ENCODE data around the gene PTPRN2.

PTPRN2 gene

GRCh38 chr7:157884461-157885062 lies 703.1 kb downstream of the PTPRN2 start:
- no peak for DNase-seq

- DNase-seq, result peak; percentile 13
Measured at GRCh38 chr7:157881048-157881771, 706.4 kb downstream of the PTPRN2 start.

GRCh38 chr7:157879391-157879790 lies 708.2 kb downstream of the PTPRN2 start:
- DNase-seq, result no peak

- DNase-seq, result no peak
Measured at GRCh38 chr7:157877298-157878090, 710.1 kb downstream of the PTPRN2 start.

GRCh38 chr7:157876469-157877285 lies 710.9 kb downstream of the PTPRN2 start:
- DNase-seq, result no peak

GRCh38 chr7:157875230-157876179 lies 712.1 kb downstream of the PTPRN2 start:
- peak; percentile 50 for DNase-seq

- DNase-seq, result peak; percentile 30
Measured at GRCh38 chr7:157874870-157875229, 712.8 kb downstream of the PTPRN2 start.

- no peak for DNase-seq
Measured at GRCh38 chr7:157874208-157874816, 713.3 kb downstream of the PTPRN2 start.

- no peak for DNase-seq
Measured at GRCh38 chr7:157873664-157874063, 714.0 kb downstream of the PTPRN2 start.

GRCh38 chr7:157873181-157873580 lies 714.4 kb downstream of the PTPRN2 start:
- DNase-seq, result no peak

- DNase-seq, result no peak
Measured at GRCh38 chr7:157872447-157872846, 715.2 kb downstream of the PTPRN2 start.

- DNase-seq, result no peak
Measured at GRCh38 chr7:157871681-157872080, 715.9 kb downstream of the PTPRN2 start.

- no peak for DNase-seq
Measured at GRCh38 chr7:157870644-157871290, 716.9 kb downstream of the PTPRN2 start.

- no peak for DNase-seq
Measured at GRCh38 chr7:157869793-157870192, 717.8 kb downstream of the PTPRN2 start.

GRCh38 chr7:157867685-157868305 lies 719.8 kb downstream of the PTPRN2 start:
- no peak for DNase-seq

- DNase-seq, result no peak
Measured at GRCh38 chr7:157866336-157866924, 721.2 kb downstream of the PTPRN2 start.

- DNase-seq, result no peak
Measured at GRCh38 chr7:157865351-157866165, 722.1 kb downstream of the PTPRN2 start.

GRCh38 chr7:157864911-157865310 lies 722.7 kb downstream of the PTPRN2 start:
- DNase-seq, result no peak
